ENCODE data around the gene PADI6.

Gene PADI6

GRCh38 chr1:17412093-17412870 lies 40.3 kb downstream of the PADI6 start:
- H3K4me3 ChIP-seq (ENCODE audit: low read depth, low read length): no peak overlapping the region
- CTCF ChIA-PET: no interaction called here
- POLR2A ChIA-PET: no interaction called here
- no peak for TF ChIP-seq CTCF (IDR thresholded peaks at IDR 0.05; ENCODE audit: insufficient read depth, low read length, missing control alignments)
- DNase-seq (ENCODE audit: low read depth, low spot score): no peak

GRCh38 chr1:17414022-17414421 lies 42.0 kb downstream of the PADI6 start:
- CTCF ChIA-PET: no interaction called here
- no peak for TF ChIP-seq CTCF (IDR thresholded peaks at IDR 0.05; ENCODE audit: insufficient read depth, low read length, missing control alignments)
- POLR2A ChIA-PET: no interaction called here
- no peak for DNase-seq (ENCODE audit: low read depth, low spot score)
- no peak overlapping the region for H3K4me3 ChIP-seq (ENCODE audit: low read depth, low read length)

- TF ChIP-seq CTCF (IDR thresholded peaks at IDR 0.05; ENCODE audit: insufficient read depth, low read length, missing control alignments): no peak
- POLR2A ChIA-PET: no interaction called here
- DNase-seq (ENCODE audit: low read depth, low spot score): no peak
- CTCF ChIA-PET: interaction anchor here (0.9 to 1.7 kb wide), 3 partner anchors 10 to 292 kb away, joined by 3 to 10 read pairs (median 5); no protein-coding TSS in a partner anchor
- H3K4me3 ChIP-seq (ENCODE audit: low read depth, low read length): no peak overlapping the region
Observed at GRCh38 chr1:17416389-17416788, 44.4 kb downstream of the PADI6 start.

- no peak overlapping the region for H3K4me3 ChIP-seq (ENCODE audit: low read depth, low read length)
- POLR2A ChIA-PET: no interaction called here
- CTCF ChIA-PET: interaction anchor here (0.8 to 1.6 kb wide), 13 partner anchors 9 to 294 kb away, joined by 3 to 20 read pairs (median 5); partner anchors contain the start of gene RCC2
- TF ChIP-seq CTCF (IDR thresholded peaks at IDR 0.05; ENCODE audit: insufficient read depth, low read length, missing control alignments): peak; percentile 98
- DNase-seq (ENCODE audit: low read depth, low spot score): no peak
Observed at GRCh38 chr1:17419626-17420328, 47.8 kb downstream of the PADI6 start.

- no peak overlapping the region for H3K4me3 ChIP-seq (ENCODE audit: low read depth, low read length)
- no peak for TF ChIP-seq CTCF (IDR thresholded peaks at IDR 0.05; ENCODE audit: insufficient read depth, low read length, missing control alignments)
- no peak for DNase-seq (ENCODE audit: low read depth, low spot score)
- ChIA-PET POLR2A (no interaction called here), CTCF (interaction anchor here (0.7 to 1.4 kb wide), 9 partner anchors 10 to 294 kb away, joined by 3 to 7 read pairs (median 4); no protein-coding TSS in a partner anchor)
Observed at GRCh38 chr1:17420391-17420918, 48.5 kb downstream of the PADI6 start.

- ChIA-PET CTCF (no interaction called here), POLR2A (no interaction called here)
- no peak overlapping the region for H3K4me3 ChIP-seq (ENCODE audit: low read depth, low read length)
- TF ChIP-seq CTCF (IDR thresholded peaks at IDR 0.05; ENCODE audit: insufficient read depth, low read length, missing control alignments): no peak
- DNase-seq (ENCODE audit: low read depth, low spot score): no peak
Observed at GRCh38 chr1:17422461-17422860, 50.5 kb downstream of the PADI6 start.

Measured in AG04449 (cell line).